ENCODE data around the gene ZNF180. TPM values are rescaled to one million over a fixed set of nuclear protein-coding genes. Genes with fewer than 3 reads are reported as not detected.

The ZNF180 gene
- total RNA-seq (2014; rRNA removed; shearing (Covaris generic)): 9.9 and 10.4 TPM in 2 replicates

DNA sequence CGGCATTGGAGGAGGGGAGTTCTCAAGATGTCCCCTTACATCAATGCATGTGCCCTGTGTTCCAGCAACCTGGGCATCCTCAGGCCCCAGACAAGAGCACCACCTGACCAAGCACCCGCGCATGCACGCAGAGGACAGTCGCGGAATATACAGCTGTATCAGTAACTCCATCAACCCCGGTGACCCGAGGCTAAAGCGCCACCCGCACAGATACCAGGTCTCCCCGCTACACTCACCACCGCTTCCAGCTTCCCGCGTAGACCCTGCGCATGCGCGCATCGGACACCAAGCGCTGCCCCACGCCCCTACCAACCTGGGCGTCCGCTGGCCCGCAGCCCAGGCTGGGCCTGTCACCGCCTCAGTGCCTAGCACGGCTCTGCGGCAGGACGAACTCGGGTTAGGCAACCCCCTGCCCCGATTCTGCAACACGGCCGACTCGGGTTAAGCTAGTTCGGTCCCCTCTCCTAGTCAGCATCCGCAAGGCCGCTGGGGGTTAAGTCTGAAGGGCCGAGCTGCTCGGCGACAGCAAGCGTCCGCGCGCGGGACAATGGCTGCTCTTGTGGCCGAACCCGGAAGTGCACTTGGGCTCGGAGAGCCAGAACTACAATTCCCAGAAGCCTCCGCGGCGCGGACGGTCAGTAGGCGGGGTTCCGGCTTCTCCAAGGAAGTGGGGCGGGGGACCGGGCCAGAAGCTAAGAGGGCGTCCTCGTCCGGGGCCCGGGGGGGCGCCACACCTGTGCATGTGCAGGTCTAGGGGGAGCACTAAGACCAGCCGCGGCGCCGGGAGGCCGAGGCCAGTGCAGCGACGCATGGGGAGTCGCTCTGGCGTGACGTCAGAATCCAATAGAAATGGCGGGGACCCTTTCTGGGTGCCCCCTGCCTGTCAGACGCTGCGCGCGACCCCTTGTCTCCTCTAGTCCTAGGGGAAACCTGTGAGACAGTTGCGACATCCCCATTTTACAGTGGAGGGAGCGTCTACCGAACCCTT, at the start of gene ZNF180:
ZNF180 (minus strand) TSS at position 561 of the 988 bp plus-strand sequence. CDS start 3,188 bp downstream, outside the sequence.

DNA sequence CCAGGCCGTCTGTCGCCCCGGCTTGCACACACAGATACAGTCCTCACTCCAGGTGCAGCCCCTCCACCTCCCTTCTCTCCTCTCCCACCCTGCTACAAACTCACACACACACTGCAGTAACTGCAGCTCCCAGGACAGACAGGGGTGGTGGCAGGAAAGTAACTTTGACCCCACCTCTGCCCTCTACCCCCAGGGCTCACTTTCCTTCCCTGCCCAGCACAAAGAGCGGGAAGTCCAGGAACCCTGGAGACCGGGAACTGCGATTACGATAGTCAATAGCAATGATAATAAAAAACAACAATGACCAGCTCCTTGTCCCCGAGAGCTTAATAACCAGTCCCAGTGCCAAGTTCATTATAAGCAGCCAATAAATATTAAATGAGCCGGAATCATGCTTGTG, 29.2 kb upstream of the ZNF180 start, which contains the start of gene CEACAM20:
CEACAM20 (minus strand) TSS at position 140 of the 400 bp plus-strand sequence. CDS start 166 bp downstream, outside the sequence.

GRCh38 chr19:44447916-44448674, 52.2 kb downstream of the ZNF180 start, which contains the start of gene ZNF229:
Gene ZNF229 (minus strand): TSS chr19:44448472. CDS start chr19:44442847, 5,625 bp downstream.

Other genes starting within 250 kb of the ZNF180 start
- gene ZNF233, start 240.6 kb downstream of the ZNF180 start, total RNA-seq (2014; rRNA removed; shearing (Covaris generic)): 0.34 and 0.53 TPM in 2 replicates
- 3.2 and 3.9 TPM in 2 replicates for gene ZNF235, start 195.5 kb downstream of the ZNF180 start, total RNA-seq (2014; rRNA removed; shearing (Covaris generic))
- gene ZNF112, start 143.8 kb downstream of the ZNF180 start, total RNA-seq (2014; rRNA removed; shearing (Covaris generic)): 4.1 and 6.3 TPM in 2 replicates
- 1.1 and 1.4 TPM in 2 replicates for gene ZNF285, start 98.9 kb downstream of the ZNF180 start, total RNA-seq (2014; rRNA removed; shearing (Covaris generic))
- 8.7 and 9.8 TPM in 2 replicates for gene ZNF229, start 52.0 kb downstream of the ZNF180 start, total RNA-seq (2014; rRNA removed; shearing (Covaris generic))
- gene CEACAM20, start 29.2 kb upstream of the ZNF180 start, total RNA-seq (2014; rRNA removed; shearing (Covaris generic)): not detected in 2 replicates
- gene IGSF23, start 113.0 kb upstream of the ZNF180 start, total RNA-seq (2014; rRNA removed; shearing (Covaris generic)): not detected in 2 replicates
- gene PVR, start 143.4 kb upstream of the ZNF180 start, total RNA-seq (2014; rRNA removed; shearing (Covaris generic)): 102 and 105 TPM in 2 replicates
- gene CEACAM19, start 171.0 kb upstream of the ZNF180 start, total RNA-seq (2014; rRNA removed; shearing (Covaris generic)): 1.9 and 2.5 TPM in 2 replicates
- gene CEACAM16, start 198.6 kb upstream of the ZNF180 start, total RNA-seq (2014; rRNA removed; shearing (Covaris generic)): not detected in 2 replicates
- 8.3 and 14.9 TPM in 2 replicates for gene BCL3, start 248.2 kb upstream of the ZNF180 start, total RNA-seq (2014; rRNA removed; shearing (Covaris generic))

Data from A375 (cell line).